ENCODE measurements around the gene CNTN2.

DNA sequence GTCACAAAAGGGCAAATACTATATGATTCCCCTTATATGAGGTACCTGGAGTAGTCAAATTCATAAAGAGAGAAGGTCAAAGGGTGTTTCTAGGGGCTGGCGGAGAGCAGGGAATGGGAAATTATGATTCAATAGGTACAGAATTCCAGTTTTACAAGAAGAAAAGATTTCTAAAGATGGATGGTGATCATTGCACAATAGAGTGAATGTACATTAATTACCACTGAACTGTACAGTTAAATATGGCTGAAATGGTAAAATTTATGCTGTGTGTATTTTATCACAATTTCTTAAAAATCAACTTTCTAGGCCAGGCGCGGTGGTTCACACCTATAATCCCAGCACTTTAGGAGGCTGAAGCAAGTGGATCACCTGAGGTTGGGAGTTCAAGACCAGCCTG is 59.4 kb downstream of the CNTN2 start:
- no peak for TF ChIP-seq CTCF (IDR thresholded peaks at IDR 0.05)
- TF ChIP-seq POLR2A (IDR thresholded peaks at IDR 0.05) = no peak
